Keratinocyte (primary cell): ENCODE data around the gene TRAPPC8. TPM values are rescaled to one million over a fixed set of nuclear protein-coding genes. Genes with fewer than 3 reads are reported as not detected.

Experiments used
- DNase-seq: peaks from one replicate; pipeline ENCODE4 v3.0.0-alpha.2; 2011; ENCODE audit warnings: low read depth, missing footprints, low spot score
- FAIRE-seq: peaks from 2 replicates; lab custom pipeline; 2011; peaks lifted over from hg19 to GRCh38; lab: Jason Lieb, UNC
- H2AFZ ChIP-seq: 2 replicates; pipeline ENCODE4 v1.6.0; 2012; ENCODE audit warnings: low read length, control low read depth, inconsistent platforms; ENCODE audit not compliant: control insufficient read depth
- H3K27ac ChIP-seq: 2 replicates; pipeline ENCODE4 v1.5.1; 2011; ENCODE audit warnings: low read length; ENCODE audit not compliant: control insufficient read depth, insufficient read depth
- H3K27me3 ChIP-seq: 3 replicates; pipeline ENCODE4 v1.6.0; 2011; ENCODE audit warnings: low read length; ENCODE audit not compliant: control insufficient read depth, insufficient read depth; ENCODE audit errors: extremely low read depth
- H3K36me3 ChIP-seq, 2 experiments: 2 replicates in 1 of 2; 3 replicates in 1 of 2; pipeline ENCODE4 v1.5.1; 2011; ENCODE audit warnings: low read length in 2 of 2, mild to moderate bottlenecking in 1 of 2; ENCODE audit not compliant: control insufficient read depth in 2 of 2, insufficient read depth in 2 of 2; ENCODE audit errors: extremely low read depth in 1 of 2
- H3K4me1 ChIP-seq: 3 replicates; pipeline ENCODE4 v1.5.1; 2011; ENCODE audit warnings: low read length; ENCODE audit not compliant: control insufficient read depth, insufficient read depth; ENCODE audit errors: extremely low read depth
- H3K4me2 ChIP-seq: 3 replicates; pipeline ENCODE4 v1.6.0; 2011; ENCODE audit warnings: low read depth, low read length; ENCODE audit not compliant: control insufficient read depth, insufficient read depth; ENCODE audit errors: extremely low read depth
- H3K4me3 ChIP-seq, 3 experiments: fragments of 200-600 bp in 1 of 3; sonication (generic) in 1 of 3; 2 replicates in 2 of 3; 3 replicates in 1 of 3; pipeline ENCODE4 v1.5.1; 2011 to 2016; ENCODE audit warnings: low read length in 3 of 3, mild to moderate bottlenecking in 3 of 3, control low read depth in 2 of 3, inconsistent platforms in 1 of 3, low read depth in 1 of 3, mixed read lengths in 1 of 3, mixed run types in 1 of 3, moderate library complexity in 1 of 3; ENCODE audit not compliant: control insufficient read depth in 2 of 3, insufficient read depth in 2 of 3; ENCODE audit errors: extremely low read depth in 1 of 3
- H3K79me2 ChIP-seq: 2 replicates; pipeline ENCODE4 v1.6.0; 2012; ENCODE audit warnings: low read length; ENCODE audit not compliant: control insufficient read depth, insufficient read depth
- H3K9ac ChIP-seq: 3 replicates; pipeline ENCODE4 v1.6.0; 2011; ENCODE audit warnings: low read length; ENCODE audit not compliant: control insufficient read depth, insufficient read depth; ENCODE audit errors: extremely low read depth
- H3K9me1 ChIP-seq: 3 replicates; pipeline ENCODE4 v1.6.0; 2011; ENCODE audit warnings: low read length; ENCODE audit not compliant: control insufficient read depth, insufficient read depth; ENCODE audit errors: extremely low read depth
- H3K9me3 ChIP-seq: 2 replicates; pipeline ENCODE4 v1.5.1; 2012; ENCODE audit warnings: low read depth, low read length; ENCODE audit not compliant: control insufficient read depth
- H4K20me1 ChIP-seq: 3 replicates; pipeline ENCODE4 v1.6.0; 2011; ENCODE audit warnings: low read length; ENCODE audit not compliant: control insufficient read depth, insufficient read depth; ENCODE audit errors: extremely low read depth
- CTCF ChIP-seq, 3 experiments: IDR thresholded peaks in 1 of 3; conservative IDR thresholded peaks in 1 of 3; optimal IDR thresholded peaks in 1 of 3; 2 replicates in 2 of 3; 3 replicates in 1 of 3; pipeline versions ENCODE3 to v1.5.1; 2011; ENCODE audit warnings: low read length in 3 of 3, mild to moderate bottlenecking in 3 of 3, moderate library complexity in 2 of 3, control low read depth in 1 of 3, inconsistent platforms in 1 of 3; ENCODE audit not compliant: insufficient read depth in 2 of 3; ENCODE audit errors: extremely low read depth in 1 of 3
- EZH2 ChIP-seq: IDR thresholded peaks from one replicate; pipeline ENCODE4 v1.6.1; 2012; ENCODE audit warnings: inconsistent platforms, mild to moderate bottlenecking, low read length, moderate library complexity
- dilution Hi-C: fragments of 300-500 bp; cut with MboI; formaldehyde crosslinking; loops from one replicate; pipeline ENCODE4 v1.7.0; 2020; ENCODE audit warnings: low sequenced_read_pairs; ENCODE audit not compliant: extremely low pct_ligation_motif_present
- polyA plus RNA-seq, 5 experiments: library from polyadenylated mRNA; depleted of rRNA in 3 of 5; stranded (reverse) in 3 of 5; stranded (forward) in 1 of 5; unstranded in 1 of 5; fragments of >200 nt; gene quantifications; 1 replicate in 1 of 5; 2 replicates in 3 of 5; 3 replicates in 1 of 5; pipeline versions ENCODE4 v1.2.1 to v1.2.3, GENCODE V29; 2011 to 2012; ENCODE audit warnings: missing spikeins in 2 of 5, low read depth in 1 of 5, low replicate concordance in 1 of 5

TRAPPC8 gene
- polyA plus RNA-seq, 1 donor (not counting 4 experiments of a cell fraction or from before 2014, with no cell fraction given), result 64.8 TPM

- FAIRE-seq (no peak), DNase-seq (no peak)
- Histone ChIP-seq H3K36me3 (peaks cover 3 to 11% of the 10 kb centered on the region in 2 experiments), H3K9me3 (no peaks in the 10 kb centered on the region), H3K4me3 (no peak overlapping the region), H3K4me1 (no peaks in the 10 kb centered on the region), H3K9ac (no peak overlapping the region), H3K9me1 (no peaks in the 10 kb centered on the region), H4K20me1 (no peaks in the 10 kb centered on the region), H3K27me3 (no peaks in the 10 kb centered on the region), H3K4me2 (no peak overlapping the region), H3K27ac (no peak overlapping the region), H2AFZ (no peak overlapping the region), H3K79me2 (no peaks in the 10 kb centered on the region)
- dilution Hi-C loops, result no loop called here
- no peak for TF ChIP-seq EZH2
- TF ChIP-seq CTCF (optimal IDR thresholded peaks at IDR 0.05 in 1 of 3, IDR thresholded peaks at IDR 0.05 in 1 of 3, conservative IDR thresholded peaks at IDR 0.05 in 1 of 3; ENCODE audit: extremely low read depth in 1 of 3, insufficient read depth in 2 of 3, low read length in 3 of 3), result no peak
Observed at GRCh38 chr18:31892936-31893335, 50.0 kb downstream of the TRAPPC8 start.

GRCh38 chr18:31891566-31891965, 51.4 kb downstream of the TRAPPC8 start:
- Histone ChIP-seq H3K4me2 (no peak overlapping the region), H3K36me3 (peaks cover 9 to 11% of the 10 kb centered on the region in 2 experiments), H3K27ac (no peak overlapping the region), H4K20me1 (no peaks in the 10 kb centered on the region), H2AFZ (no peak overlapping the region), H3K9me1 (no peaks in the 10 kb centered on the region), H3K9me3 (no peaks in the 10 kb centered on the region), H3K4me3 (no peak overlapping the region), H3K9ac (no peak overlapping the region), H3K27me3 (no peaks in the 10 kb centered on the region), H3K4me1 (no peaks in the 10 kb centered on the region), H3K79me2 (no peaks in the 10 kb centered on the region)
- dilution Hi-C loops, result no loop called here
- TF ChIP-seq CTCF (optimal IDR thresholded peaks at IDR 0.05 in 1 of 3, IDR thresholded peaks at IDR 0.05 in 1 of 3, conservative IDR thresholded peaks at IDR 0.05 in 1 of 3; ENCODE audit: extremely low read depth in 1 of 3, insufficient read depth in 2 of 3, low read length in 3 of 3) (no peak), EZH2 (no peak)
- DNase-seq (no peak), FAIRE-seq (no peak)
